Thyroid gland (tissue), 4 donors: Measurements from ENCODE around the gene TUFT1.

Experiments used
- POLR2A ChIP-seq, 2 donors: fragments of 450-650 bp; IDR thresholded peaks; one replicate each; pipeline ENCODE4 v1.6.1; 2017; ENCODE audit warnings: antibody characterized with exemption in 2 of 2, mild to moderate bottlenecking in 2 of 2, moderate library complexity in 1 of 2
- TF ChIP-seq, protein P1 (sequence below), 6 experiments: fragments of 200-600 bp in 3 of 6; fragments of 450-650 bp in 3 of 6; sonication (generic) in 3 of 6; IDR thresholded peaks; one replicate each; pipeline ENCODE4 v1.5.1; 2016 to 2019; ENCODE audit warnings: antibody characterized with exemption in 6 of 6, mild to moderate bottlenecking in 2 of 6, inconsistent platforms in 1 of 6, moderate library complexity in 1 of 6

DNA sequence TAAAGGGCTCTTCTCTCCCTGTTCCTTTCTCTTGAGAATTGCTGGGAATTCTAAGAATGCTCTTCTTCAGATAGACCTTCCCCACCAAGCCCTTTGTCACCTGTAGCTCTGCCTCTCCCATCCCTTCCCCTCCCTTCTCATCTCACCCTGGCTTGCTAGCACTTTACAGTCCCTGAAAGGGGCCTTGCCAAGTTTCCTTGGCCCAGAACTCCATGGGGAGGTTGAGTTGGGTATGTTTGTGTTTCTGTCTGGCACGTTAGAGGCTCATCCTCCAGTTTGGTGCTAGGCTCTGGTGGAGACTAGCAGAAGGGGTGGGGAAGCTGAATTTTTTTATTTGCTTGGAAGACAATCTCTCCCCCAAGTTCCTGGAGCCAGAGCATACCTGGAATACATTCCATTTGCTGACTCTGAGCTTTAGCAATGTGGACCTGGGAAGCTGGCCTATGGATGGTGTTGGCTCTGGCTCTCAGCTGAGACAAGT is 24.0 kb upstream of the TUFT1 start:
- TF ChIP-seq, protein P1, sequence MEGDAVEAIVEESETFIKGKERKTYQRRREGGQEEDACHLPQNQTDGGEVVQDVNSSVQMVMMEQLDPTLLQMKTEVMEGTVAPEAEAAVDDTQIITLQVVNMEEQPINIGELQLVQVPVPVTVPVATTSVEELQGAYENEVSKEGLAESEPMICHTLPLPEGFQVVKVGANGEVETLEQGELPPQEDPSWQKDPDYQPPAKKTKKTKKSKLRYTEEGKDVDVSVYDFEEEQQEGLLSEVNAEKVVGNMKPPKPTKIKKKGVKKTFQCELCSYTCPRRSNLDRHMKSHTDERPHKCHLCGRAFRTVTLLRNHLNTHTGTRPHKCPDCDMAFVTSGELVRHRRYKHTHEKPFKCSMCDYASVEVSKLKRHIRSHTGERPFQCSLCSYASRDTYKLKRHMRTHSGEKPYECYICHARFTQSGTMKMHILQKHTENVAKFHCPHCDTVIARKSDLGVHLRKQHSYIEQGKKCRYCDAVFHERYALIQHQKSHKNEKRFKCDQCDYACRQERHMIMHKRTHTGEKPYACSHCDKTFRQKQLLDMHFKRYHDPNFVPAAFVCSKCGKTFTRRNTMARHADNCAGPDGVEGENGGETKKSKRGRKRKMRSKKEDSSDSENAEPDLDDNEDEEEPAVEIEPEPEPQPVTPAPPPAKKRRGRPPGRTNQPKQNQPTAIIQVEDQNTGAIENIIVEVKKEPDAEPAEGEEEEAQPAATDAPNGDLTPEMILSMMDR (IDR thresholded peaks at IDR 0.05): no peak
- TF ChIP-seq POLR2A (IDR thresholded peaks at IDR 0.05): no peak
